DOHH2 (cell line): Measurements from ENCODE around the gene ZNF341.

Experiments
- H3F3A ChIP-seq: fragments of 200-600 bp; sonication (generic), shearing (Covaris generic); 2 replicates; pipeline ENCODE4 v1.6.0; 2016; ENCODE audit warnings: antibody characterized with exemption, mild to moderate bottlenecking; ENCODE audit not compliant: control insufficient read depth, insufficient read depth
- H3K27ac ChIP-seq: fragments of 200-600 bp; sonication (generic); 2 replicates; pipeline ENCODE4 v1.5.1; 2014; ENCODE audit warnings: low read depth, mild to moderate bottlenecking, low read length, moderate library complexity
- H3K27me3 ChIP-seq: fragments of 200-600 bp; sonication (generic); 2 replicates; pipeline ENCODE4 v1.6.1; 2014; ENCODE audit warnings: mild to moderate bottlenecking, low read length, mixed read lengths; ENCODE audit not compliant: control insufficient read depth
- H3K36me3 ChIP-seq: fragments of 200-600 bp; sonication (generic); 2 replicates; pipeline ENCODE4 v1.6.1; 2014; ENCODE audit warnings: mild to moderate bottlenecking, low read length, moderate library complexity, mixed read lengths; ENCODE audit not compliant: control insufficient read depth
- H3K4me1 ChIP-seq: fragments of 200-600 bp; sonication (generic); 2 replicates; pipeline ENCODE4 v1.6.1; 2014; ENCODE audit warnings: mild to moderate bottlenecking, low read length, mixed read lengths; ENCODE audit not compliant: control insufficient read depth
- H3K4me2 ChIP-seq: fragments of 200-600 bp; sonication (generic); 2 replicates; pipeline ENCODE4 v1.6.0; 2014; ENCODE audit warnings: mild to moderate bottlenecking, low read length, moderate library complexity
- H3K4me3 ChIP-seq: fragments of 200-600 bp; sonication (generic); 2 replicates; pipeline ENCODE4 v1.5.1; 2014; ENCODE audit warnings: mild to moderate bottlenecking, low read length, mixed read lengths
- H3K79me2 ChIP-seq: fragments of 200-600 bp; sonication (generic); 2 replicates; pipeline ENCODE4 v1.6.1; 2014; ENCODE audit warnings: mild to moderate bottlenecking, low read length, mixed read lengths; ENCODE audit not compliant: control insufficient read depth
- H3K9me2 ChIP-seq: fragments of 200-600 bp; sonication (generic); replicated peaks from 2 replicates; pipeline ENCODE4 v1.6.1; 2014; ENCODE audit warnings: mild to moderate bottlenecking, low read length, mixed read lengths; ENCODE audit not compliant: control insufficient read depth
- H3K9me3 ChIP-seq: fragments of 200-600 bp; sonication (generic); 2 replicates; pipeline ENCODE4 v1.6.1; 2014; ENCODE audit warnings: antibody characterized with exemption, low read length, mixed read lengths; ENCODE audit not compliant: control insufficient read depth, insufficient read depth
- H4K20me1 ChIP-seq: fragments of 200-600 bp; sonication (generic); 2 replicates; pipeline ENCODE4 v1.6.0; 2014; ENCODE audit warnings: low read depth, mild to moderate bottlenecking, antibody characterized with exemption, low read length, moderate library complexity; ENCODE audit not compliant: control insufficient read depth, insufficient read depth
- EZH2phosphoT487 ChIP-seq: fragments of 200-600 bp; sonication (generic); IDR thresholded peaks from 2 replicates; pipeline ENCODE4 v1.6.1; 2017; ENCODE audit warnings: borderline replicate concordance, mild to moderate bottlenecking, antibody characterized with exemption, low read length, moderate library complexity, mixed read lengths
- TF ChIP-seq, protein P1 (sequence below): fragments of 200-600 bp; sonication (generic); IDR thresholded peaks from one replicate; pipeline ENCODE4 v1.5.1; 2014; ENCODE audit warnings: antibody characterized with exemption, mild to moderate bottlenecking, low read depth, low read length; ENCODE audit not compliant: poor library complexity, severe bottlenecking

The ZNF341 gene

DNA sequence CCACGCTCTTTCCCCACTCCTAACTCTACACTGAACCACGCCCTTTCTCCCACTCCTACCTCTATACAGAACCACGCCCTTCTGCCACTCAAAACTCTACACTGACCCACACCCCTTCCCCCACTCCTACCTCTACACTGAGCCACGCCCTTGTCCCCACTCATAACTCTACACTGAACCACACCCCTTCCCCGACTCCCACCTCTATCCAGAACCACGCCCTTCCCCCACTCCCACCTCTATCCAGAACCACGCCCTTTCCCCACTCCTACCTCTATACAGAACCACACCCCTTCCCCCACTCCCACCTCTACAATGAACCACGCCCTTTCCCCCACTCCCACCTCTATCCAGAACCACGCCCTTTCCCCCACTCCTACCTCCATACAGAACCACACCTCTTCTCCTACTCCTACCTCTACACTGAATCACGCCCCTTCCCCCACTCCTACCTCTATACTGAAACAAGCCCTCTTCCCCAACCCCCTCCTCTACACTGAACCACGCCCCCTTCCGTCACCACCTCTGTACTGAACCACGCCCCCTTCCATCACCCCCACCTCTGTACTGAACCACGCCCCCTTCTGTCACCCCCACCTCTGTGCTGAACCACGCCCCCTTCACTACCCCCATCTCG, 21.8 kb upstream of the ZNF341 start:
- no peak overlapping the region for H3K27ac ChIP-seq
- TF ChIP-seq, protein P1, sequence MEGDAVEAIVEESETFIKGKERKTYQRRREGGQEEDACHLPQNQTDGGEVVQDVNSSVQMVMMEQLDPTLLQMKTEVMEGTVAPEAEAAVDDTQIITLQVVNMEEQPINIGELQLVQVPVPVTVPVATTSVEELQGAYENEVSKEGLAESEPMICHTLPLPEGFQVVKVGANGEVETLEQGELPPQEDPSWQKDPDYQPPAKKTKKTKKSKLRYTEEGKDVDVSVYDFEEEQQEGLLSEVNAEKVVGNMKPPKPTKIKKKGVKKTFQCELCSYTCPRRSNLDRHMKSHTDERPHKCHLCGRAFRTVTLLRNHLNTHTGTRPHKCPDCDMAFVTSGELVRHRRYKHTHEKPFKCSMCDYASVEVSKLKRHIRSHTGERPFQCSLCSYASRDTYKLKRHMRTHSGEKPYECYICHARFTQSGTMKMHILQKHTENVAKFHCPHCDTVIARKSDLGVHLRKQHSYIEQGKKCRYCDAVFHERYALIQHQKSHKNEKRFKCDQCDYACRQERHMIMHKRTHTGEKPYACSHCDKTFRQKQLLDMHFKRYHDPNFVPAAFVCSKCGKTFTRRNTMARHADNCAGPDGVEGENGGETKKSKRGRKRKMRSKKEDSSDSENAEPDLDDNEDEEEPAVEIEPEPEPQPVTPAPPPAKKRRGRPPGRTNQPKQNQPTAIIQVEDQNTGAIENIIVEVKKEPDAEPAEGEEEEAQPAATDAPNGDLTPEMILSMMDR: no peak
- TF ChIP-seq EZH2phosphoT487: no peak
- H3K4me3 ChIP-seq: no peak overlapping the region
- no peaks in the 10 kb centered on the region for H3K9me2 ChIP-seq
- no peak overlapping the region for H3K4me2 ChIP-seq
- H3K9me3 ChIP-seq: no peaks in the 10 kb centered on the region
- H3K4me1 ChIP-seq: peaks cover 10% of the 10 kb centered on the region
- H4K20me1 ChIP-seq: no peaks in the 10 kb centered on the region
- no peaks in the 10 kb centered on the region for H3K79me2 ChIP-seq
- H3K27me3 ChIP-seq: no peaks in the 10 kb centered on the region
- no peaks in the 10 kb centered on the region for H3K36me3 ChIP-seq
- no peaks in the 10 kb centered on the region for H3F3A ChIP-seq

DNA sequence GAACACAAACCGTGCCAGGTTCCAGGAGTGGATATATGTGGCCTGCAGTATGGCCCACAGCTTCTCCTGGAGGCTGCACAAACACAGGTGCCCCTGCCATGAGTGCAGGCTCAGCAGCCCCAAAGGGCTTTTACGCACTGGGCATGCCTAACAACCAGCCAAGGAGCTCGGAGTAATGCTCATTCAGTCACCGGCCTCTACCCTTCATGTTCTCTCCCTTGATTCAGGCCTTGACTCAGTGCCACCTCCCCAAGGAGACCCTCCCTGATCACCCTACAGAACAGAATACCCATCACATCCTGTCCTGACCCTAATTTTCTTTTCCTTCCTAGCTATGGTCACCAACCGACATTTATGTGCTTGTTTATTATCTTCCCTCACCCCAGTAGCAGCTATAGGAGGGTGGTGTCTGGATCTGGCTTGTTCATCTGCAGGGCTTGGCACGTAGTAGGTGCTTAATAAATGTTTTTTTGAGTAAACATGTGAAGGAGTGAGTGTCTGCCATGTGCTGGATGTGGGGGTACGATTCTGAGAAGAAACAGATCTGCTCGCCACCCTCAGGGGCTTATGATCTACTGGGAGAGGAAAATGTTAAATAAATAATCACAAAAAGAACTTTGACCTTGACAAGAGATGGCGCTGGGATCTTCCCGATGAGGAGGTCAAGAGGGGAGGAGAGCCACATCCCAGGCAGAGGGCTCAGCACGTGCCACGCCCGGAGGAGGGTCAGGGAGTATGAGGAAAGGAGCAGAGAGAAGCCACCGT, 20.9 kb upstream of the ZNF341 start:
- no peaks in the 10 kb centered on the region for H3K36me3 ChIP-seq
- no peaks in the 10 kb centered on the region for H3K9me2 ChIP-seq
- H3K4me3 ChIP-seq: no peak overlapping the region
- no peaks in the 10 kb centered on the region for H3K9me3 ChIP-seq
- H3K27ac ChIP-seq: no peak overlapping the region
- no peak overlapping the region for H3K4me2 ChIP-seq
- H3F3A ChIP-seq: no peaks in the 10 kb centered on the region
- no peaks in the 10 kb centered on the region for H3K79me2 ChIP-seq
- TF ChIP-seq EZH2phosphoT487: no peak
- TF ChIP-seq, protein P1: no peak
- no peaks in the 10 kb centered on the region for H3K27me3 ChIP-seq
- no peaks in the 10 kb centered on the region for H4K20me1 ChIP-seq
- H3K4me1 ChIP-seq: peaks cover 4% of the 10 kb centered on the region

DNA sequence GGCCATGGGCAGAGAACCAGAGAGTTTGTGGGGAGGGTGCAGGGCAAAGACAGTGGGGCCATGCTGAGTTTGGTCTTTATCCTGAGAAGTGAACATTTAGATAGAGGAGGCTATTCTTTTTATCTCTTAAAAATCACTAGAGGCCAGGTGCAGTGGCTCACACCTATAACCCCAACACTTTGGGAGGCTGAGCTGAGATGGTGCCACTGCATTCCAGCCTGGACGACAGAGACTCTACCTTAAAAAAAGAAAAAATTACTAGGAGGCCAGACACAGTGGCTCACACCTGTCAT, 20.4 kb upstream of the ZNF341 start:
- Histone ChIP-seq H3F3A (no peaks in the 10 kb centered on the region), H3K9me3 (no peaks in the 10 kb centered on the region), H3K79me2 (no peaks in the 10 kb centered on the region), H4K20me1 (no peaks in the 10 kb centered on the region), H3K4me1 (no peaks in the 10 kb centered on the region), H3K27me3 (no peaks in the 10 kb centered on the region), H3K4me2 (no peak overlapping the region), H3K36me3 (no peaks in the 10 kb centered on the region), H3K27ac (no peak overlapping the region), H3K4me3 (no peak overlapping the region), H3K9me2 (no peaks in the 10 kb centered on the region)
- TF ChIP-seq EZH2phosphoT487: no peak
- TF ChIP-seq, protein P1: no peak
